Spinal cord (tissue), 10 donors: ENCODE results near the gene NPNT. TPM values are rescaled to one million over a fixed set of nuclear protein-coding genes. Genes with fewer than 3 reads are reported as not detected.
A peak's percentile ranks its signal among the peaks of the same experiment; 100 is the strongest.

Experiments used
- DNase-seq, 6 donors: peaks; one replicate each; pipeline versions ENCODE4 v3.0.0 to v3.0.0-alpha.2; 2013 to 2015; ENCODE audit warnings: low spot score in 6 of 6, low read depth in 4 of 6
- H3K27ac ChIP-seq: one replicate; pipeline ENCODE4 v1.5.1; 2013; ENCODE audit warnings: low read depth, low read length, control low read depth
- H3K27me3 ChIP-seq: one replicate; pipeline ENCODE4 v1.6.1; 2013; ENCODE audit warnings: low read length; ENCODE audit not compliant: control insufficient read depth, insufficient read depth
- H3K36me3 ChIP-seq: one replicate; pipeline ENCODE4 v1.6.1; 2013; ENCODE audit warnings: low read length; ENCODE audit not compliant: control insufficient read depth, insufficient read depth
- H3K4me1 ChIP-seq: one replicate; pipeline ENCODE4 v1.6.1; 2013; ENCODE audit warnings: low read length; ENCODE audit not compliant: control insufficient read depth, insufficient read depth
- H3K4me3 ChIP-seq: one replicate; pipeline ENCODE4 v1.5.1; 2013; ENCODE audit warnings: low read depth, low read length, control low read depth
- H3K9me3 ChIP-seq: one replicate; pipeline ENCODE4 v1.6.1; 2013; ENCODE audit warnings: low read length; ENCODE audit not compliant: control insufficient read depth, insufficient read depth
- WGBS: methylation state at CpG from one replicate; pipeline ENCODE4 v1.1.5; 2013; ENCODE audit warnings: missing lambda C conversion rate; ENCODE audit not compliant: insufficient coverage; 5-methylcytosine and 5-hydroxymethylcytosine counted together
- polyA plus RNA-seq, 2 donors: library from polyadenylated mRNA; unstranded; fragments of 120-200 nt; gene quantifications; one replicate each; pipeline ENCODE4 v1.2.1, GENCODE V29; 2013; ENCODE audit not compliant: insufficient read length in 2 of 2
- total RNA-seq, 2 donors: library from RNA; depleted of rRNA in 1 of 2; stranded (reverse); fragments of 120-200 nt in 1 of 2; fragments of >200 nt in 1 of 2; gene quantifications; one replicate each; pipeline versions ENCODE4 v1.2.3 to v1.2.4, GENCODE V29; 2013 to 2014
- donor health status: healthy.

NPNT gene
- total and polyA plus RNA-seq, 4 donors, result 9.6 to 95.3 (median 23.0) TPM

GRCh38 chr4:105988671-105989070 is 93.4 kb downstream of the NPNT start:
- WGBS, result 70% methylated on average over 2 of the region's 2 CpGs
- Histone ChIP-seq H3K27ac (no peak overlapping the region), H3K27me3 (no peaks in the 10 kb centered on the region), H3K9me3 (no peaks in the 10 kb centered on the region), H3K4me3 (no peak overlapping the region), H3K36me3 (no peaks in the 10 kb centered on the region), H3K4me1 (peaks cover 4% of the 10 kb centered on the region)
- no peak for DNase-seq

- H3K36me3 ChIP-seq, result no peaks in the 10 kb centered on the region
- WGBS, result no CpG with 5 or more reads among the region's 2 CpGs
- no peak overlapping the region for H3K4me3 ChIP-seq
- no peak overlapping the region for H3K27ac ChIP-seq
- peaks cover 4% of the 10 kb centered on the region for H3K4me1 ChIP-seq
- no peak for DNase-seq
- H3K9me3 ChIP-seq, result no peaks in the 10 kb centered on the region
- no peaks in the 10 kb centered on the region for H3K27me3 ChIP-seq
Observed at GRCh38 chr4:105989485-105990242, 94.4 kb downstream of the NPNT start.

GRCh38 chr4:105990933-105991332 is 95.7 kb downstream of the NPNT start:
- Histone ChIP-seq H3K36me3 (no peaks in the 10 kb centered on the region), H3K4me3 (no peak overlapping the region), H3K4me1 (peaks cover 4% of the 10 kb centered on the region), H3K9me3 (no peaks in the 10 kb centered on the region), H3K27me3 (no peaks in the 10 kb centered on the region), H3K27ac (peak overlapping the region; percentile 7)
- DNase-seq, result peak in 1 of 6 donors; percentile 60
- WGBS, result 81% methylated on average over 2 of the region's 3 CpGs

GRCh38 chr4:105991726-105992125 is 96.5 kb downstream of the NPNT start:
- H3K27me3 ChIP-seq, result no peaks in the 10 kb centered on the region
- H3K27ac ChIP-seq, result no peak overlapping the region
- DNase-seq, result no peak
- no peaks in the 10 kb centered on the region for H3K36me3 ChIP-seq
- H3K4me3 ChIP-seq, result no peak overlapping the region
- H3K4me1 ChIP-seq, result peaks cover 4% of the 10 kb centered on the region
- no peaks in the 10 kb centered on the region for H3K9me3 ChIP-seq
- 94% methylated on average over 7 of the region's 8 CpGs for WGBS

- no peaks in the 10 kb centered on the region for H3K27me3 ChIP-seq
- H3K36me3 ChIP-seq, result no peaks in the 10 kb centered on the region
- H3K4me1 ChIP-seq, result peaks cover 4% of the 10 kb centered on the region
- DNase-seq, result no peak
- H3K9me3 ChIP-seq, result no peaks in the 10 kb centered on the region
- no peak overlapping the region for H3K27ac ChIP-seq
- no peak overlapping the region for H3K4me3 ChIP-seq
- 86% methylated on average over 1 of the region's 2 CpGs for WGBS
Observed at GRCh38 chr4:105992641-105993305, 97.5 kb downstream of the NPNT start.

- Histone ChIP-seq H3K4me1 (peaks cover 4% of the 10 kb centered on the region), H3K4me3 (no peak overlapping the region), H3K27ac (no peak overlapping the region), H3K36me3 (no peaks in the 10 kb centered on the region), H3K27me3 (no peaks in the 10 kb centered on the region), H3K9me3 (no peaks in the 10 kb centered on the region)
- no peak for DNase-seq
- 72% methylated on average over 5 of the region's 6 CpGs for WGBS
Observed at GRCh38 chr4:105994061-105994460, 98.8 kb downstream of the NPNT start.

GRCh38 chr4:105994841-105995501 is 99.7 kb downstream of the NPNT start:
- peaks cover 4% of the 10 kb centered on the region for H3K4me1 ChIP-seq

GRCh38 chr4:105996845-105997244 is 101.6 kb downstream of the NPNT start:
- Histone ChIP-seq H3K9me3 (no peaks in the 10 kb centered on the region), H3K4me1 (no peaks in the 10 kb centered on the region), H3K27ac (no peak overlapping the region), H3K4me3 (no peak overlapping the region), H3K36me3 (no peaks in the 10 kb centered on the region), H3K27me3 (no peaks in the 10 kb centered on the region)
- no peak for DNase-seq
- WGBS, result 93% methylated on average over 5 of the region's 7 CpGs

More at GRCh38 chr4:105994841-105995501, 99.7 kb downstream of the NPNT start:
- Histone ChIP-seq H3K4me3 (no peak overlapping the region), H3K36me3 (no peaks in the 10 kb centered on the region), H3K27ac (no peak overlapping the region), H3K9me3 (no peaks in the 10 kb centered on the region), H3K27me3 (no peaks in the 10 kb centered on the region)
- 73% methylated on average over 3 of the region's 5 CpGs for WGBS
- DNase-seq, result no peak

- H3K27ac ChIP-seq, result no peak overlapping the region
- no peaks in the 10 kb centered on the region for H3K4me1 ChIP-seq
- H3K27me3 ChIP-seq, result no peaks in the 10 kb centered on the region
- H3K36me3 ChIP-seq, result no peaks in the 10 kb centered on the region
- DNase-seq, result peak in 1 of 6 donors; percentile 89
- WGBS, result 69% methylated on average over 3 of the region's 7 CpGs
- H3K9me3 ChIP-seq, result no peaks in the 10 kb centered on the region
- no peak overlapping the region for H3K4me3 ChIP-seq
Observed at GRCh38 chr4:105998171-105999063, 103.1 kb downstream of the NPNT start.
